Rectal smooth muscle tissue (tissue), 1 donor: ENCODE data around the gene PLCB1.
"Not testable (repeated sequence)": the region's sequence is repeated elsewhere in the genome, so short reads cannot be mapped to it uniquely, and the experiment has no call there.

Experiments used
- H3K27ac ChIP-seq: one replicate; pipeline ENCODE4 v1.7.0; 2013; ENCODE audit warnings: low read depth, low read length, inconsistent platforms
- H3K27me3 ChIP-seq: one replicate; pipeline ENCODE4 v1.7.0; 2013; ENCODE audit warnings: low read length; ENCODE audit not compliant: control insufficient read depth, insufficient read depth
- H3K36me3 ChIP-seq: one replicate; pipeline ENCODE4 v1.7.0; 2013; ENCODE audit warnings: low read length; ENCODE audit not compliant: control insufficient read depth, insufficient read depth
- H3K4me1 ChIP-seq: one replicate; pipeline ENCODE4 v1.7.0; 2013; ENCODE audit warnings: low read length; ENCODE audit not compliant: control insufficient read depth, insufficient read depth
- H3K4me3 ChIP-seq: one replicate; pipeline ENCODE4 v1.7.0; 2013; ENCODE audit warnings: low read length
- H3K9ac ChIP-seq: one replicate; pipeline ENCODE4 v1.7.0; 2013; ENCODE audit warnings: low read length

The PLCB1 gene

GRCh38 chr20:8803941-8804340, 671.9 kb downstream of the PLCB1 start:
- H3K27me3 ChIP-seq, result no peaks in the 10 kb centered on the region
- no peak overlapping the region for H3K4me3 ChIP-seq
- H3K9ac ChIP-seq, result no peak overlapping the region
- peaks cover 4% of the 10 kb centered on the region for H3K4me1 ChIP-seq
- H3K36me3 ChIP-seq, result no peaks in the 10 kb centered on the region
- no peak overlapping the region for H3K27ac ChIP-seq

GRCh38 chr20:8805737-8806442, 673.8 kb downstream of the PLCB1 start:
- Histone ChIP-seq H3K27ac (no peak overlapping the region), H3K4me1 (peaks cover 4% of the 10 kb centered on the region), H3K36me3 (no peaks in the 10 kb centered on the region), H3K9ac (no peak overlapping the region), H3K27me3 (no peaks in the 10 kb centered on the region), H3K4me3 (no peak overlapping the region)

GRCh38 chr20:8807480-8808201, 675.6 kb downstream of the PLCB1 start:
- Histone ChIP-seq H3K36me3 (no peaks in the 10 kb centered on the region), H3K4me1 (peaks cover 4% of the 10 kb centered on the region), H3K9ac (no peak overlapping the region), H3K27ac (no peak overlapping the region), H3K27me3 (no peaks in the 10 kb centered on the region), H3K4me3 (no peak overlapping the region)

- H3K4me3 ChIP-seq, result no peak overlapping the region
- H3K9ac ChIP-seq, result no peak overlapping the region
- H3K36me3 ChIP-seq, result no peaks in the 10 kb centered on the region
- H3K27ac ChIP-seq, result no peak overlapping the region
- H3K27me3 ChIP-seq, result no peaks in the 10 kb centered on the region
- H3K4me1 ChIP-seq, result peaks cover 4% of the 10 kb centered on the region
Measured at GRCh38 chr20:8808202-8808535, 676.1 kb downstream of the PLCB1 start.

- Histone ChIP-seq H3K4me1 (peaks cover 4% of the 10 kb centered on the region), H3K36me3 (no peaks in the 10 kb centered on the region), H3K27me3 (no peaks in the 10 kb centered on the region), H3K27ac (no peak overlapping the region), H3K4me3 (no peak overlapping the region), H3K9ac (no peak overlapping the region)
Measured at GRCh38 chr20:8809107-8809953, 677.3 kb downstream of the PLCB1 start.

- Histone ChIP-seq H3K9ac (no peak overlapping the region), H3K36me3 (no peaks in the 10 kb centered on the region), H3K4me3 (no peak overlapping the region), H3K4me1 (peaks cover 4% of the 10 kb centered on the region), H3K27ac (no peak overlapping the region), H3K27me3 (no peaks in the 10 kb centered on the region)
Measured at GRCh38 chr20:8811801-8812594, 679.9 kb downstream of the PLCB1 start.

- H3K4me3 ChIP-seq, result no peak overlapping the region
- peaks cover 3% of the 10 kb centered on the region for H3K4me1 ChIP-seq
- no peaks in the 10 kb centered on the region for H3K27me3 ChIP-seq
- no peaks in the 10 kb centered on the region for H3K36me3 ChIP-seq
- H3K27ac ChIP-seq, result no peak overlapping the region
- H3K9ac ChIP-seq, result no peak overlapping the region
Measured at GRCh38 chr20:8812817-8813216, 680.8 kb downstream of the PLCB1 start.

GRCh38 chr20:8815208-8815607, 683.1 kb downstream of the PLCB1 start:
- Histone ChIP-seq H3K36me3 (no peaks in the 10 kb centered on the region), H3K4me1 (no peaks in the 10 kb centered on the region), H3K4me3 (no peak overlapping the region), H3K9ac (no peak overlapping the region), H3K27me3 (no peaks in the 10 kb centered on the region), H3K27ac (no peak overlapping the region)

- H3K4me3 ChIP-seq, result no peak overlapping the region
- no peak overlapping the region for H3K27ac ChIP-seq
- H3K27me3 ChIP-seq, result no peaks in the 10 kb centered on the region
- H3K36me3 ChIP-seq, result no peaks in the 10 kb centered on the region
- H3K4me1 ChIP-seq, result no peaks in the 10 kb centered on the region
- H3K9ac ChIP-seq, result no peak overlapping the region
Measured at GRCh38 chr20:8829256-8829655, 697.2 kb downstream of the PLCB1 start.

GRCh38 chr20:8834294-8834693, 702.2 kb downstream of the PLCB1 start:
- H3K36me3 ChIP-seq, H3K4me3 ChIP-seq, H3K27ac ChIP-seq, H3K9ac ChIP-seq, H3K27me3 ChIP-seq, H3K4me1 ChIP-seq: not testable (repeated sequence)

GRCh38 chr20:8834851-8835250, 702.8 kb downstream of the PLCB1 start:
- H3K4me1 ChIP-seq, result no peaks in the 10 kb centered on the region
- H3K27ac ChIP-seq, result no peak overlapping the region
- no peaks in the 10 kb centered on the region for H3K36me3 ChIP-seq

GRCh38 chr20:8837396-8837795, 705.3 kb downstream of the PLCB1 start:
- H3K27me3 ChIP-seq, result no peaks in the 10 kb centered on the region
- no peaks in the 10 kb centered on the region for H3K4me1 ChIP-seq
- no peak overlapping the region for H3K9ac ChIP-seq
- H3K4me3 ChIP-seq, result no peak overlapping the region
- H3K27ac ChIP-seq, result no peak overlapping the region
- H3K36me3 ChIP-seq, result no peaks in the 10 kb centered on the region

More at GRCh38 chr20:8834851-8835250, 702.8 kb downstream of the PLCB1 start:
- Histone ChIP-seq H3K9ac (no peak overlapping the region), H3K4me3 (no peak overlapping the region), H3K27me3 (no peaks in the 10 kb centered on the region)
